NCI-H2081 treated with DMSO at 0.1 percent for 48 hours (cell line): Measurements from ENCODE around the gene OSBPL6.
"Not testable (repeated sequence)": the region's sequence is repeated elsewhere in the genome, so short reads cannot be mapped to it uniquely, and the experiment has no call there.

ENCODE experiments used
- DNase-seq: peaks from one replicate; lab custom pipeline; 2025; lab: John Stamatoyannopoulos, UW

The OSBPL6 gene

DNA sequence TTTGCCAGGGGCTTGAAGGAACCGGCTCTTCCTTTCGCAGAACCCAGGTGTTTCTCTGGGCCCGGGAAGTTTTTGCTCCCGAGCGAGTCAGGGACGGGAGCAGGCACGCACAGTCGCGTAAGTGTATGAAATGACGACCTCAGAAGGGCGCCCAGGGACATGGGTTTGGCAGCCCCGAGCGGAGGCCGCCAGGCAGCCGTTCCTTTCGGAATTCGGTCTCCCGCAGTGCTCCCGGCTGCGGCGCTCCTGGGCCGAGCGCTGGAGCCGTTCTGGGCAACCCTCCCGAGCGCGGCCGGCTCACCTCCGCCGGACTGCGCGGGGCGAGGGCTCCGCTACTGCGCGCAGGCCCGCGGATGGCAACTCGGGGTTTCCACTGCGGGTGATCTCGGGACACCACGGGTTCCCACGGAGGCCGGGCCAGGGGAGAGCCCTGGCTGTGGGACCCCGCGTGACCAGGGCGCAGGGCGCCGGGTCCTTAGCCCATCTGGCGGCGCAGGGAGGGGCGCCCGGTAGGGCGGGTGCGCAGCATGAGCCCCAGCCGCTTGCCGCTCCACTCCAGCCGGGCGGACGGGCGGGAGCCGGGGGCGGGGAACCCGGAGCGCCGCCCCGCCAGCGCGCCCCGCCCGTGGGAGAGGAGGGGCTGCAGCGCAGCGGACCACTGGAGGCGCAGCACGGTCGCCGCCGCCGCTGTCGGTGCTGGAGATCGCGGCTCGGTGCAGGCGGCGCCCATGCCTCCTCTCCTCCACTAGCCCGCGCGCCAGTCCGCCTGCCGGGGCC is at the start of gene OSBPL6:
OSBPL6 (plus strand) TSS at position 690 of the 777 bp plus-strand sequence. CDS start 111,673 bp downstream, outside the sequence.
- no peak for DNase-seq

- no peak for DNase-seq
Observed at GRCh38 chr2:178152033-178152432, 42.3 kb upstream of the OSBPL6 start.

GRCh38 chr2:178152542-178152941 is 41.8 kb upstream of the OSBPL6 start:
- DNase-seq = no peak

DNA sequence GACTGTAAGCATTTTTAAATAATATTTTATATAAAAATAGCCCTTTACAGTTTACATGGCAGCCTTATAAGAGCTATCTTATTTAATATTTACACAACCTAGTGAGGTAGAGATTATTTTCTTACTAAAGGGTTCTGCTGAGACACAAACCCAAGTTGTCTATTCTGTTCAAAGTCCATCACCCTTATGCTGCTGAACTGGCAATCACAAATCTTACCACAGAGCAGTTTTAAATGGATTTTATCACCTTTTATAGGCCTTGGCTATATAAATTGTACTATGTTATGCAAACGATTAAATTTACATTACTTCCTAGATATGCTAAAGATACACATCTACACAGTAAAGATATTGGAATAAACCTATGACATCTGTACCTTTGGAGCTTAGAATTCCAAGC is 41.3 kb upstream of the OSBPL6 start:
- no peak for DNase-seq

DNA sequence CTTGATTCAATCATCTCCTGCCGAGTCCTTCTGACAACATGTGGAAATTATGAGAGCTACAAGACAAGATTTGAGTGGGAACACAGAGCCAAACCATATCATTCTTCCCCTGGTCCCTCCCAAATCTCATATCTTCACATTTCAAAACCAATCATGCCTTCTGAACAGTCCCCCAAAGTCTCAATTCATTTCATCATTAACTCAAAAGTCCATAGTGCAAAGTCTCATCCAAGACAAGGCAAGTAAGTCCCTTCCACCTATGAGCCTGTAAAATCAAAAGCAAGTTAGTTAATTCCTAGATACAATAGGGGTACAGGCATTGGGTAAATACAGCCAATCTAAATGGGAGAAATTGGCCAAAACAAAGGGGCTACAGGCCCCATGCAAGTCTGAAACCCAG is 40.4 kb upstream of the OSBPL6 start:
- not testable (repeated sequence) for DNase-seq

- DNase-seq = no peak
Observed at GRCh38 chr2:178155524-178155923, 38.8 kb upstream of the OSBPL6 start.

DNA sequence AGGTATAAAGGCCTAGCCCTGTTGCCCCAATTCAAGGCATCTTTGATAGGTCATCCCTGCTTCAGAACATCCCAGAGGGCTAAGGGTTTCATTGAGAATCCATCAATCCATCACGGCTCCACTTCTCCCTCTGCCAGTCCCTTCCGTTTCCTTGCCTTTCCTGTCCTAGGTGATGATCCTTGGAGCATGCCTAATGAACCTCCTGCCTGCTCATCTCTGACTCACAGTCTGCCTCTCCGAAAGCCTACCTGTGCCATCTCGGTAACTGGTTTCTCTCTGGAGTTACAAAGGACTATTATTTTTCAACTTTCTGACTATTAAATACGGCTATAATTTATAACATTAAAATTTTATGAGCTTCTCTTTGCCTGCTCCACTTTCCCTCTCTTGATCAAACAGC is 36.7 kb upstream of the OSBPL6 start:
- no peak for DNase-seq

GRCh38 chr2:178159966-178160365 is 34.3 kb upstream of the OSBPL6 start:
- DNase-seq = no peak

DNA sequence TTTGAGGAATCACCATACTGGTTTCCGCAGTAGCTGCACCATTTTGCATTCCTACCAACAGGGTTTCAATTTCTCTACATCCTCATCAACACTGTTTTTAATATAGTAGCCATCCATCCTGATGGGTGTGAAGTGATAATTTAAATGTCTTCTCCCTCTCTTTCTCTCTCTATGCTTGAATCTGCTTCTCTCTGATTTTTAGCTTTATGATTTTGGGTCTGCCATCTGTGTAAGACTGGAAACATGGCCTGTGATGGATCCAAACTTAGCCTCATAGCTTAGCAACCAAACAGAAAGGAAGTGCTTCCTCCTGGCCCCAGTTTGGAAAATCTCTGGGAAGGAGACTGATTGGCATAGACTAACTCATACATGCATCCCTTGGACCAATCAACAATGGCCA is 33.7 kb upstream of the OSBPL6 start:
- DNase-seq = no peak

- no peak for DNase-seq
Observed at GRCh38 chr2:178163395-178163794, 30.9 kb upstream of the OSBPL6 start.

DNA sequence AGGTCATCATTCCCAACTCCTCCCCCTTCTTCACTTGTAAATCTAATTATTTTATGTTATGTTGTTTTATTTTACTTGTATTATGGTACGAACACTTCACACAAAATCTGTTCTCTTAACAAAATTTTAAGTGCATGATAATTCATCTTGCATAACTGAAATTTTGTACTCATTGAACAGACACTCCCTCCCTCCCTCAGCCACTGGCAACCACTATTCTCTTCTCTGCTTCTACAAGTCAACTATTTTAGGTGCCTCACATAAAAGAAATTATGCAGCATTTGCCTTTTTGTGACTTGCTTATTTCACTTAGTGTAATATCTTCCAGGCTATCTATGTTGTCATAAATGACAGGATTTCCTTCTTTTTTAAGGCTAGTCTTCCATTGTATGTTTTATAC is 30.4 kb upstream of the OSBPL6 start:
- DNase-seq = no peak

- DNase-seq = no peak
Observed at GRCh38 chr2:178173657-178174056, 20.7 kb upstream of the OSBPL6 start.

DNA sequence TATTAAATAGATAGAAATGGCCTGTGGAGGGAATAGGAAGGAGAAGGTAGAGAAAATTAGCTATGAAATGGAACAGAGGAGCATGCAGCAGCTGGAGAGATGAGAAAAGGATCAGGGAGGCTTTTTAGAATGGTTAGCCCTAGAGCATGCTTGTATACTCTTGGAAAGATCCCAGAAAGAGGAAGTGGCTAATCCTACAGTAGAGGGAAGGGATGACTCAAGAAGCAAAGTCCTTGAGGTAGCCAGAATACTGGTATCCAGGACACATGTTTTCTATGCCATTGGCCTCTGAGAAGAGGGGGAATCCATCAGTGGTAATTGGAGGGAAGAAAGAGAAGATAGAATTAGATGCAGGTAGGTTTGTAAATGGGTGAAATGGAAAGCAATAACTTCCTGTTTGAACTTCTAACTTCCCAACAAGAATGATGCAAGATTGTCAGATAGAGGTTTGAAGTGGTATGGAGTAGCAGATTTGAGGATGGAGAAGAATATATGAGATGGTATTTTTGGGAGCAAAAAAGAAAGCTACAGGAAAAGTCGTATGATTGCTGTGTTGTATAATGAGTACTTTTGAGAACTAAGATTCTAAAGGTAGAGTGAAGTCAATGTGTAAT is 17.1 kb upstream of the OSBPL6 start:
- no peak for DNase-seq

GRCh38 chr2:178180648-178181047 is 13.7 kb upstream of the OSBPL6 start:
- not testable (repeated sequence) for DNase-seq

DNA sequence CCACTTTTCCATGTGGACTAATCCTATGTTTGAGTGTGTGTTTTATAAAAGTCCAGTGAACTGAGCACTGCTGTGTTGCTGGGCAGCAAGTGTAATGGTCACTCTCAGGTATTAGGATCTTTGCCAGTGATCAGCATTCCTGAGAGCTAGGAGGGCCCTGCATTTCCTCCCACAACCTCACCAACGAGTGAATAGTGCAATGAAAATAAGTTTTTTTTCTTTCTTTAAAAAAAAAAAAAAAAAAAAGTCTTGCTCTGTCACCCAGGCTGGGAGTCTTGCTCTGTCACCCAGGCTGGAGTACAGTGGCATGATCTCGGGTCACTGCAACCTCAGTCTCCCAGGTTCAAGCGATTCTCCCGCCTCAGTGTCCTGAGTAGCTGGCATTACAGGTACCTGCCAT is 6.5 kb upstream of the OSBPL6 start:
- DNase-seq = no peak

GRCh38 chr2:178188466-178188865 is 5.8 kb upstream of the OSBPL6 start:
- no peak for DNase-seq

DNA sequence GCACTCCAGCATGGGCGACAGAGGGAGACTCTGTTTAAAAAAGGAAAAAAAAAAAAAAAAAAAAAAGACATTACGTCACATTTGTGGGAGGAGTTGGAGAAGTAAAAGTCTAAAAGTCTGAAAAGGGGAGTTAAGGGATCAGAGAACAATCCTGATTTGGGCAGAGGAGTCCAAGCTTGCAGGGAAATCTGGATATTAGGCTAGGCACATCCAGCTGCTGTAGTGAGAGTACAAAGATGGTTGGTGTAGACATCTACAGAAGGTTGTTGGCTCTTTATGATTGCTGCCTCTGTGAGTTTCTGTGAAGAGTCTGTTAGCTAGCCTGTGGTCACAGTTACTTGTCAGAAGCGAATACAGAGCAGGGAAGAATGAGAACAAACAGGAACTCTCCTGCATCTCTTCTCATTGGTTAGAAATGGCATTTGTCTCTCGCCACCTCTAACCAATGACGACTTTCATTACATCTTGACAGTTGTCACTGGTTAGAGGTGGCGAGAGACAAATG is 3.3 kb upstream of the OSBPL6 start:
- no peak for DNase-seq

- no peak for DNase-seq
Observed at GRCh38 chr2:178191511-178191910, 2.8 kb upstream of the OSBPL6 start.

GRCh38 chr2:178193496-178193822 is 853 bp upstream of the OSBPL6 start:
- no peak for DNase-seq

DNA sequence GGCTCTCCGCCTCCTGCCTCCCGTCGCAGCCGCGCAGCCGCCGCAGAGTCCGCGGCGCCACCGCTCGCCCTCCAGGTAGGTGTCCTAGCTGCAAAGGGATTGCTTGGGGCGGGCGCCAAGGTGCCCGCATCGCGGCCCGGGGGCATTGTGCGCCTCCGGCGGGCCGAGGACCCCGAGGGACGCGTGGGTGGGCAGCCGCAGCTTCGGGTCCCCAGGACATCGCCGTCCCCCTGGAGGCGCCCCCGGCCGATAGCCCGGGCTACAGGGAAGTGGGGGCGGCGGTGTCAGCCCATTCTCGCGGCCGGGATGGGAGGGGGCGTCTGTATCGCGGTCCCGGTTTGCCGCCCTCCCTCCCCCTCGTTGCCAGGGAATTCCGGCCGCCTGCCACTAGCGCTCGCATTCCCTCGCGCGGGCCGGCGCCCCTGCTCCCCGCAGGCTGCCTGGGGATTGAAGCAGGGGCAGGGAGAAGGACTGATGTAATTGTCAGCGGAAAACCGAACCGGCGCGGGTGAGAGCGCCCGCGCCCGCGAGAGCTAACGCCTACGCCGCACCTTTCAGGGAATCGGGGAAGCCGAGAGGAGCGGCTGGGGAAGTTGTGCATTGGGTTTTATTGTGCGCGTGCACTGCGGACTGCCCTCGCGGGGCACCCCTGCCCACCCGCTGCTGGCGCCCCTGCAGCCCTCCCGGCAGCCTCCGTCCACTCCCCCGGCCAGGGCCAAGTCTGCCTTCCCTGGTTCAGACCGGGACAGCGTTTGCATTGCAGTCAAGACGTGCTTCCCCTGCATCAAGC is 483 bp downstream of the OSBPL6 start:
- DNase-seq = no peak

DNA sequence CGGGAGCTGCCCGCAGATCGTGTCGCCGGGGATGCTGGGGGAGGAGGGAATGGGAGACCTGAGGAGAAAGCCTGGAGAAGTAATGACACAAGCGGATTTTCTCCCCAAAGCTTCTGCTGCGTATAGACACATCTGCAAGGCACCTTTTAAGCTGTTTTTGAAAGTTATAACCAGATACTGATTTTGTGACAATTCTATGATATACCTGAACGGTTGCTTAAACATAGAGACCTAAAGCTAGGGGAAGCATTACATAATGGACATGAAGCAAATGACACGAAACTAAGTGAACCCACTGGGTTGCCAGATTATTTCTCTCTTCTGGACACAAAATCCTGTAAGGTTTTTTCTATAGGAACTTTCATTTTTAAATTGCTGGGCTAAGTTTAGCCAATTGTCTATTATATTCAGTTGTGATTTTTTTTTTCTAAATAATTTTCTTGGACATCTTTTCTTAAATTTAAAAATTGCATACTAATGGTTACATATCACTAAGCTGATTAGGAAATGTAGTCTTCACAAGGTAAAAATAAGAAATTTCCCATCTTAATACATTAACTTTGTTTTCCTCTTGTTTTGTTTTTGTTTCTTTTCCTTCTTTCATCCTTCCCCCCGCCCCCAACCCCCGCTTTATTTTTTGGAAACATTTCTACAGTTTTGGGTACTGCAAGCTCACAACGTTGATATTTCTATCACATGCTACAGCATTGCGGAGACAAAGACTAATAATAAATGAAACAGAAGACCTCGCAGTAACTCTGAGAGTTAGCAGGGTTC is 1.3 kb downstream of the OSBPL6 start:
- DNase-seq = no peak

- no peak for DNase-seq
Observed at GRCh38 chr2:178197791-178198190, 3.5 kb downstream of the OSBPL6 start.
